Endodermal cell (in vitro differentiated cells): ENCODE measurements around the gene PTPN22. TPM values are rescaled to one million over a fixed set of nuclear protein-coding genes. Genes with fewer than 3 reads are reported as not detected.
A peak's percentile ranks its signal among the peaks of the same experiment; 100 is the strongest.

ENCODE experiments used
- DNase-seq: peaks from one replicate; pipeline ENCODE4 v3.0.0-alpha.2; 2017
- H3K27ac ChIP-seq: 2 replicates; pipeline ENCODE4 v1.5.1; 2013; ENCODE audit warnings: mild to moderate bottlenecking, low read depth, low read length, moderate library complexity
- H3K27me3 ChIP-seq: 2 replicates; pipeline ENCODE4 v1.6.1; 2013; ENCODE audit warnings: mild to moderate bottlenecking, low read length, moderate library complexity; ENCODE audit not compliant: insufficient read depth, control insufficient read depth, poor library complexity, severe bottlenecking
- H3K36me3 ChIP-seq: 2 replicates; pipeline ENCODE4 v1.7.0; 2013; ENCODE audit warnings: mild to moderate bottlenecking, low read length, moderate library complexity; ENCODE audit not compliant: control insufficient read depth, insufficient read depth
- H3K4me1 ChIP-seq: one replicate; pipeline ENCODE4 v1.7.0; 2013; ENCODE audit warnings: low read length; ENCODE audit not compliant: control insufficient read depth, insufficient read depth
- H3K4me3 ChIP-seq: 2 replicates; pipeline ENCODE4 v1.5.1; 2013; ENCODE audit warnings: mild to moderate bottlenecking, low read length, moderate library complexity
- H3K9ac ChIP-seq: 2 replicates; pipeline ENCODE4 v1.6.1; 2013; ENCODE audit warnings: mild to moderate bottlenecking, low read length, moderate library complexity; ENCODE audit not compliant: poor library complexity, severe bottlenecking; ENCODE audit errors: extremely low read depth
- H3K9me3 ChIP-seq: 2 replicates; pipeline ENCODE4 v1.6.1; 2013; ENCODE audit warnings: mild to moderate bottlenecking, low read length, moderate library complexity; ENCODE audit not compliant: control insufficient read depth
- H3K27ac Mint-ChIP-seq: 2 replicates; pipeline ENCODE4 v1.8.0; 2020; ENCODE audit warnings: mixed read lengths
- H3K27me3 Mint-ChIP-seq: 2 replicates; pipeline ENCODE4 v1.8.0; 2021; ENCODE audit warnings: mild to moderate bottlenecking, mixed read lengths; ENCODE audit not compliant: insufficient read depth
- H3K36me3 Mint-ChIP-seq: 2 replicates; pipeline ENCODE4 v1.8.0; 2020; ENCODE audit warnings: low read depth, mixed read lengths
- H3K4me1 Mint-ChIP-seq: 2 replicates; pipeline ENCODE4 v1.8.0; 2020; ENCODE audit warnings: mixed read lengths
- H3K4me3 Mint-ChIP-seq: 2 replicates; pipeline ENCODE4 v1.8.0; 2020; ENCODE audit warnings: mild to moderate bottlenecking, moderate library complexity, mixed read lengths
- H3K9me3 Mint-ChIP-seq: 2 replicates; pipeline ENCODE4 v1.8.0; 2020; ENCODE audit warnings: mild to moderate bottlenecking, mixed read lengths
- WGBS, 2 experiments: methylation state at CpG; one replicate each; pipeline versions ENCODE4 v1.1.5 to v1.1.7; 2013; ENCODE audit warnings: missing lambda C conversion rate in 2 of 2, mixed read lengths in 1 of 2; ENCODE audit not compliant: insufficient coverage in 1 of 2, insufficient read length in 1 of 2; 5-methylcytosine and 5-hydroxymethylcytosine counted together
- total RNA-seq, 2 donors: library from RNA; stranded (reverse); fragmentation: NEBNext Ultra II Directional in 1 of 2; extraction: Animal tissue kit (Norgen Biotek cat#: 25700) in 1 of 2; gene quantifications; 2 replicates in 1 of 2; 3 replicates in 1 of 2; pipeline ENCODE4 v1.2.1, GENCODE V29; 2021
- TF ChIP-seq, protein P1 (sequence below): fragments of 200-600 bp; sonication (generic); conservative IDR thresholded peaks from 2 replicates; pipeline ENCODE4 v1.5.0; 2021; ENCODE audit warnings: antibody characterized with exemption, mild to moderate bottlenecking

PTPN22 gene
- total RNA-seq, 2 donors from 2014 or later: not detected

DNA sequence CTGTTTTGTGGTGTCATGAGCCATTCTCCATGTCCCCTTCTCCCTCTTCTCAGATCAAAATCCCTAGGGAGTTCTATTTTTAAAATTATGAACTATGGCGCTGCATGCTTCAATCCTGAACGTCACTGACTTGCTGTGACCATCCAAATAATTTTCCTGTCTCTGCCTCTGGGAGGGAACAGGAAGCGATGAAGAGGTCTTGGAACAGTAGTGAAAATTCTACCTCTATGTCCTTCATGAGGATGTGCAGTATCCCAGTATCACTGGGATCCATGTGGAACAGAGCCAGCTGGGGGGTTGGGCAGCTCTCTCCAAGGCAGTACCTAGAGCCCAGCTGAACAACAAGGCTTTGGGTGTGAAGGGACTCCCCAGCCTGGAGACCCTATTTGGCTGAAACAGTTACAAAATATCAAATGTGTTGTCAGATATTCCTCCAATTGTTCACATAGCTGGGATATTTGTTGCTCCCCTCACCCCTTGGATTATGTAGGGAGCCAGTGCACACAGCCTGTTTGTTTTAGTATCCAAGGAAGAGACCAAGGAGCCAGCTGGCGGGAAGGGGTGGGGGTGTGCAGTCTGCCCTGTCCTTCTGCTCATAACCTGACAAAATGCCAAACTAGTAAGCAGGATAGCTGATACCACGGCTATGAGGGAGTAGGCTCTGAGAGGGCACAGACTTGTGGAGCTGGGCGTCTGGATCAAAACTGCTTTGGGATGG, 41.2 kb upstream of the PTPN22 start:
- TF ChIP-seq, protein P1, sequence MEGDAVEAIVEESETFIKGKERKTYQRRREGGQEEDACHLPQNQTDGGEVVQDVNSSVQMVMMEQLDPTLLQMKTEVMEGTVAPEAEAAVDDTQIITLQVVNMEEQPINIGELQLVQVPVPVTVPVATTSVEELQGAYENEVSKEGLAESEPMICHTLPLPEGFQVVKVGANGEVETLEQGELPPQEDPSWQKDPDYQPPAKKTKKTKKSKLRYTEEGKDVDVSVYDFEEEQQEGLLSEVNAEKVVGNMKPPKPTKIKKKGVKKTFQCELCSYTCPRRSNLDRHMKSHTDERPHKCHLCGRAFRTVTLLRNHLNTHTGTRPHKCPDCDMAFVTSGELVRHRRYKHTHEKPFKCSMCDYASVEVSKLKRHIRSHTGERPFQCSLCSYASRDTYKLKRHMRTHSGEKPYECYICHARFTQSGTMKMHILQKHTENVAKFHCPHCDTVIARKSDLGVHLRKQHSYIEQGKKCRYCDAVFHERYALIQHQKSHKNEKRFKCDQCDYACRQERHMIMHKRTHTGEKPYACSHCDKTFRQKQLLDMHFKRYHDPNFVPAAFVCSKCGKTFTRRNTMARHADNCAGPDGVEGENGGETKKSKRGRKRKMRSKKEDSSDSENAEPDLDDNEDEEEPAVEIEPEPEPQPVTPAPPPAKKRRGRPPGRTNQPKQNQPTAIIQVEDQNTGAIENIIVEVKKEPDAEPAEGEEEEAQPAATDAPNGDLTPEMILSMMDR: no peak
- H3K27me3 Mint-ChIP-seq: no peaks in the 10 kb centered on the region
- H3K4me3 ChIP-seq: no peak overlapping the region
- 91 to 100% methylated on average over 4 to 6 of the region's 6 CpGs for WGBS, 2 experiments
- no peaks in the 10 kb centered on the region for H3K27me3 ChIP-seq
- peak overlapping the region; percentile 16 for H3K27ac Mint-ChIP-seq
- H3K27ac ChIP-seq: no peak overlapping the region
- no peaks in the 10 kb centered on the region for H3K4me1 ChIP-seq
- H3K9me3 Mint-ChIP-seq: no peaks in the 10 kb centered on the region
- no peak overlapping the region for H3K9ac ChIP-seq
- peaks cover 27% of the 10 kb centered on the region for H3K36me3 Mint-ChIP-seq
- H3K4me1 Mint-ChIP-seq: peaks cover 2% of the 10 kb centered on the region
- H3K36me3 ChIP-seq: peaks cover 46% of the 10 kb centered on the region
- no peaks in the 10 kb centered on the region for H3K9me3 ChIP-seq
- DNase-seq: no peak
- no peak overlapping the region for H3K4me3 Mint-ChIP-seq

DNA sequence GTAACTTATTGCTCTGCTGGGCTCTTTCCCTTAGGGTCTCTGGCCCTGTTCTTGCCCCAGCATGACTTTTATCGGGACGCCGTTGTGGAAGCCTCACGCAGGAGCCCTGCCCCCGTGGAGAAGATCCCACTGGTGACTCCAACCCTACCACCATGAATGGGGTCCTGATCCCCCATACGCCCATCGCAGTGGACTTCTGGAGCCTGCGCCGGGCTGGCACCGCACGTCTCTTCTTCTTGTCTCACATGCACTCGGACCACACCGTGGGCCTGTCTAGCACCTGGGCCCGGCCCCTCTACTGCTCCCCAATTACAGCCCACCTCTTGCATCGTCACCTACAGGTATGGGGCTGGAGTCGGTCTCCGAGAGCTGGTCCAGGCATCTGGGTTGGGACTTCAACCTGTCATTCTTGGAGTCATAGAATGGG, 33.9 kb upstream of the PTPN22 start:
- peak overlapping the region; percentile 66 for H3K27ac ChIP-seq
- TF ChIP-seq, protein P1: no peak

DNA sequence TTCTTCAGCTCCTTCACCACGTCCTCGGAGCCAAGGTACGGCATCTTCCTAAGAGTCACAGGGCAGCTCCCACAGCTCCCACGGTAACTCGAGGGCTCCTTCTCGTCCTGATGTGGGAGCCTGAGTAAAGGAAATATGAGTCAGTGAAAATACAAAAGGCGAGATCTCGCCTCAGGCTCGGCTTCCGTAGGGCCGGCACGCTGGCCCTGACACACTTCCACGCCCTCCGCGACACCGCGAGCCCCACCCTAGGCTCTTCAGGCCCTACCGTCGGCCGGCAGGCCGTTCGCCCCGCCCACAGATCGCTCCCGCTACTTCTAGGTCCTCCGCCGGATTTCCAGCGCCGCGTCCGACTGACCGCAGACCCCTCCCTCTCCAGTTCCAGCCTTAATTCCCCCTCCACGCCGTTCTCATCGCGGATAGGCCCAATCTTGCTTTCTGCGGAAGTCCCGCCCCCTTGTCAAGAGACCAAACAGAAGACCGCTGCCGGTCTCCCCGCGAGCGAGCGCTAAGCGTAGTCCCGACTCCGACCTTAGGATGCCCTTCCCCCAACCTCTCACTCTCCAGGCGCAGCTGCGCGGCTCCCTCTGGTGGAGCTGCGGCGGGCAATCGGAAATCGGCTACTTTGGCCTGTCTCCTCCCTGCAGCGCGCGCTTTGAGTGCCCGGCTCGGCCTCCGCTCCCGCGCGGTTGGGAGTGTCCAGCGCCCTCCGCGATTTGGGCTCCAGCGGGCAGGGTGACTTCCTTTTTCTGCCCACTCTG, 33.3 kb upstream of the PTPN22 start, which contains the start of the genes AP4B1 and DCLRE1B:
TSS of gene AP4B1 (minus strand) at position 126 of the 761 bp plus-strand sequence. CDS start at position 44, 82 bp downstream.
TSS of gene DCLRE1B (plus strand) at position 653 of the 761 bp plus-strand sequence. CDS start 261 bp downstream, outside the sequence.
- Mint-ChIP-seq H3K4me1 (peaks cover 8% of the 10 kb centered on the region), H3K27ac (peak within 1 kb of the TSS; percentile 94), H3K4me3 (peak within 1 kb of the TSS; percentile 97), H3K36me3 (peaks cover 15% of the 10 kb centered on the region), H3K9me3 (no peaks in the 10 kb centered on the region), H3K27me3 (no peaks in the 10 kb centered on the region)
- Histone ChIP-seq H3K9me3 (no peaks in the 10 kb centered on the region), H3K4me3 (peak within 1 kb of the TSS; percentile 95), H3K9ac (peak within 1 kb of the TSS; percentile 85), H3K27me3 (no peaks in the 10 kb centered on the region), H3K36me3 (peaks cover 27% of the 10 kb centered on the region), H3K27ac (peak within 1 kb of the TSS; percentile 74), H3K4me1 (no peaks in the 10 kb centered on the region)
- WGBS, 2 experiments: 0 to 1% methylated on average over 14 to 67 of the region's 67 CpGs
- peak; percentile 99 for DNase-seq
- TF ChIP-seq, protein P1: peak; percentile 64

More for the DNA sequence above, 33.9 kb upstream of the PTPN22 start:
- H3K9ac ChIP-seq: peak overlapping the region; percentile 85
- Mint-ChIP-seq H3K9me3 (no peaks in the 10 kb centered on the region), H3K4me1 (peaks cover 8% of the 10 kb centered on the region), H3K4me3 (peak overlapping the region; percentile 97), H3K36me3 (peaks cover 11% of the 10 kb centered on the region), H3K27ac (peak overlapping the region; percentile 94), H3K27me3 (no peaks in the 10 kb centered on the region)
- peaks cover 27% of the 10 kb centered on the region for H3K36me3 ChIP-seq
- 0% methylated on average over 6 to 17 of the region's 17 CpGs for WGBS, 2 experiments
- peak overlapping the region; percentile 95 for H3K4me3 ChIP-seq
- H3K4me1 ChIP-seq: no peaks in the 10 kb centered on the region
- H3K9me3 ChIP-seq: no peaks in the 10 kb centered on the region
- no peaks in the 10 kb centered on the region for H3K27me3 ChIP-seq
- DNase-seq: peak; percentile 90
